Measurements from ENCODE around the gene STT3B.
A peak's percentile ranks its signal among the peaks of the same experiment; 100 is the strongest.

Gene STT3B

DNA sequence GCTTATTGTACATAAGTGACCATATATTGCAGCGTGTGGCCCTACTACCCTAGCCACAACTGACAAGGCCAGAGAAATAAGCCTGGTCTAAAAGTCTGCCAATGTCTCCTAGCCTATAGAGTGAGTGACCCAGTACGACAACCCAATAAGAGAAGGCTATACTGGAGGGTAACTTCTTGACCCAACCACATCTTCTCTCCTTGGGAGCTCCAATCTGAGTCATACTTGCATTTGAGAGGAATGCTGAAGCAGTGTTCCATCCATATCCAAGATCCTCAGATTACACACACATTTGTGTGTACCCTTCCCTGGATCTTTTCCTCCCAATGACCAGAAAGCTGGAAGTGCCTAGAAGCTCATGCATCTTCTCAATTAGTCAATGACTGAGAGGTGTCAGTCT lies 11.3 kb upstream of the STT3B start:
- DNase-seq, result no peak

DNA sequence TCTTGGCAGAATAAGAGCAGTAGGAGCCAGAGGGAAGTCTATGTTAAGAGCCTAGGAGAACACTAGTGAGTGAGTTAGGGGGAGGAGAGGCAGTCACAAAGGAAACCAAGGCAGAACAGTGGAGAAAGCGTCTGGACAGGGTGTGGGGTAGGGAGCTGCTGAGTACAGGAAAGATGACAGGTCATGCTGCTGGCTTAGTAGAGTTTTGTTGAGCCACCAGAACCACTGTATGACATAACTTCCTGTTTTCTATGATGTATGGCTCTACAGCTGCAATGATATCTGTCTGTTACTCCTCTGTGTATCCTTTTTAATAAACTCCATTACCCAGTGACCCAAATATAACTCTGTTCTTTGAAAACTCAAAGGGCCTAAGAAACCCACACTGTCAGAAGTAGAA lies 10.6 kb upstream of the STT3B start:
- no peak for DNase-seq

DNA sequence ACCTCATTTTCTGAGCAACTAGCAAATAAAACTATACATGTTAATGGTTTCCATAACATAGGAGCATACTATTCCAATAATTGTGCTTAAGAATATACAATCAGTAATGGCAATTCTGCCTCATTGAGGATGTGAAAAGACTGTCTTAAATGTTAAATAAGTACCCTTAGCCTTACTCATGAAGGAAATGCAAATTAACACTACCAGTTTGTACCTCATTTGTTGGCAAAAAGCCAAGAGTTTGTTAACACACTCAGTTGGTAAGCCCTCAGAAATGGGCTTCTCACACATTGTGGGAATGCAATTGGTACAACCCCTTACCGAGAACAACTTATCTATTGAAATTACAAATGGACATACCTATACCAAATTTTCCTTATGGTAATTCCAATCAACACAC lies 9.2 kb upstream of the STT3B start:
- no peak for DNase-seq

DNA sequence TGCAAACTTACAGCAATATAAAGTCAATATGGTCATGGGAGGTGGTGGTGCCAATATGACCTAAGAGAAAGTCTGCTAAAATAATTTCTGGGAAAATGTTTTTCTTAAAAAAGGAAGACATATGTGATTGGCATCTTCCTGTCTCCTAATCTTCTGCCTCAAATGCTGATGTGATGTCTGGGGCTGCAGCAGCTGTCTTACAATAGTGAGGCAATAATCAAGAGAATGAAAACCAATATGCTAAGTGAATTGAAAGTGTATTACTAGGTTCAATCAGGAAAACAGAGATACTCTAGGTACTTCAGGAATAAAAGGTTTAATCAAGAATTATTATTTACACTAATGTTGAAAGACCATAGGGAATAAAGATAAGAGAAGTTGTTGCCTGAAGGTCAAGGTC lies 7.2 kb upstream of the STT3B start:
- DNase-seq, result no peak

DNA sequence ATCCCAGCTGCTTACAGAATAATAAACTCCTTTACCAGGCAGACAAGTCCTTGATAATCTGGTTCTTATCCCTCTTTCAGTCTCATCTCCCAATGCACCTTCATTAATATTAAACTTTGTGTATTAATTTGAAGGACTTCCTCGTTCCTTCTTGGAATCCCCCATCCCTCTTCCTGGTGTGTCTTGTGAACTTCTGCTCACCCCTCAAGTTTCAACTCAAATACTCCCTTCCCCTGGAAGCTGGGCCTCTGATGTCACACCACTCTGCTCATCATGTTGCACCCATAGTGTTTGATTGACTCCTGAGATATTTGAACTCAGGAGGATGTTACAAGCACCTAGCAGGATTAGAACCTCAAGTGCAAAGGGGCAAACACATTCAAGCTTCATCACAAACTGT lies 3.3 kb upstream of the STT3B start:
- DNase-seq, result no peak

DNA sequence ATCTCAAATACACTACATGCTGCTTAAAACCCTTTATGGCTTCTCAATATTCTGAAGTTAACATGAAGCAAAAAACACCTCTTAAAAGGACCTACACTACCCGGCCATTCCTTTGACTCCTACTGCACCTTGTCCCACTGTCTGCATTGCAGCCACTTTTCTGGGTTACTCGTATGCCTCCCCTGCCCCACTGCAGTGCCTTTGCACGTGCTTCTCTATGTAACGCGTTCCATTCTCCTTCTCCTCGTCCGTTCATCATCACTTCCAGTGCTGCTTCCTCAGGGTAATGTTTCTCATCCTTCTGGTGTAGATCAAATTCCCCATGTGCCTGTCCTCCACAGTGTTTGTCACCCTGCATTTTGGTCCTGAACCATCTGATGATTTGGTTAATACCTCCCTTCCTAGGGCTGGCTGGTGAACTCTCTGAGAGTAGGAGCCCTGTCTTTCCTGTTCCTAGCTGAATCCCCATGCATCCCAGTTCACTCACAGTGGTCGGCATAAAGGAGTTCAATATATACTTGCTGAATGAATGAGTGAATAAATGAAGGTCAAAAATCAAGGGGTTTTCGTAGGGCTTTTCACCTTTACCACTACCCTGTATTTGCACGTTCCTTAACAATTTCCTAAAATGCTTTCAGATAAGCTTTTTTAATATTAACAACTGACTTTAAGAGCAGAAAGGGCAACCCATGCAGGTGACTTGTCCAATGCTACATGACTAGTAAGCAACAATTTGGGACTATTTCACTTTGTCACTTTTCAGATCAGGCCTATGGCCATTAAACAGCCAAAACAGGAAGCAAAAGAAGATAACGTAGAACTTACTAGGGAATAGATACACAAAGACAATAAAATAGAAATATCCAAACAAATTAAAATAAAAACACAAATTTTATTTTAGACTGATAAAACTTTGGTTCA lies 2.4 kb upstream of the STT3B start:
- DNase-seq, result no peak

DNA sequence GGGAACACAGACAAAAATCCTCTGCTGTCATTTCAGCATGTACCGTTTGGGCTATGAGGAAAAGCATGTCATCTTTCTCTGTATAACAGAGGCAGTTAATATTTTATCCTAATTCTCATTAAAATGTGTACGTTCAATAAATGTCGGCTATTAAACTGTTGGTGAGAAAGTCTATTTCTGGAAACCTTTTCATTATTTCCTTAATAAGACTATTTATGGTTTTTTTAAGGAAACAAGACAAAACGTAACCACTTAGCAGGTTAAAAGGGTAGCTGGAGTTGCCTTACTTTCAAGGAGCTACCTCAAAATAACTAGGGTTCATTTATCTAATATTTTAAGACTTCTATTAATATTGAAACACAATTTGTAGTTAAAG lies 1.8 kb upstream of the STT3B start:
- no peak for DNase-seq

DNA sequence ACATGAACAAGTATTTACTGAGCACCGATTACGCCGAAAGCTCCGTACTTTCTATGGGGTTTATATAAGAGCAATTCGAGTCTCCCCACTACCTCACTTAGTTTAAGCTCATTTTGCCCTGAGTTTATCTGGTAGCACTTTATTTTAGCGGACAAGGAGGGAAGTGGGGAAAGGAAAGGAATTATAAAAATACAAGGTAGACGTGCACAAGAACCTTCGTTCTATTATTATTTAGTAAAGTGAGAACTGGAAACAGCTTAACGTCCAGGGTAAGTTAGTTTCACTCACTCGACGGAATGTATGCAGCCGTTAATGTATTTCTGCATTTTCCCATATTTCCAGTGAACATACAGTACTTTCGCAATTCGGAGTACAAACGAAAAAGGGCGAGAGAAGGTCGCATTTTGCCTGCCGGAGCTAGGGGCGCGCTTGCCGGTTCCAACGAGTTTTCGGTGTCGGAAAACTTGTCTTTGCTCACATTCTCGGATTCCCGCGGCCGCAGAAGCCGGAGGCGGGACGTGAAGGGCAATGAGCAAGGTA lies 1.2 kb upstream of the STT3B start:
- DNase-seq, result no peak

DNA sequence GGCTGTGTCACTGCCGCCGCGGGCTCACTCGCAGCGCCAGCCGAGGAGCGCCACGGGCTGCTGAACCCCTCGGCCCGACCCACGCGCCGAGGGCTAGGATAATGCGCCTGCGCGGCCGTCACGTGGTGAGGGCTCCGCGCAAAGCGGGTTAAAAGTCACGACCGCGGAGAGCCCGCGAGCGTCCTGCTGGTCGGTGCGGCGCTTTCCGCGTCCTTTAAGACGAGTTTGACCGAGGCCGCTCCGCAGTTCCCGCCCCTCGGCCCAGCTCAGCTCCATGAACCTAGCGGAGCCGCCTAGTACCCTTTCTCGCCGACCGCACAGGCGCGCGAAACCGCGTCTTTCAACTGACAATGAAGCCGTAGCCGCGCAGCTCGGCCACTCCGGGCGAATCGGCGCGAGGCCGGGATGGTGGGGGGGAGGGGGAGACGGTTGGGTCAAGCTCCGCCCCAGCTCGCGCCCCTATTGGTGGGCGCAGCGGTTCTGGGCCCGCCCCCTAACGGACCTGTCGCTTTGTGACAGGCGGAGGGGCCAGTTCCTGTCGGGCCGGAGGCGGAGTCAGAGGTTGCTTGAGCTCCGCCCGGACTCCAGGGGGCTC lies 636 bp upstream of the STT3B start:
- DNase-seq, result peak; percentile 98

DNA sequence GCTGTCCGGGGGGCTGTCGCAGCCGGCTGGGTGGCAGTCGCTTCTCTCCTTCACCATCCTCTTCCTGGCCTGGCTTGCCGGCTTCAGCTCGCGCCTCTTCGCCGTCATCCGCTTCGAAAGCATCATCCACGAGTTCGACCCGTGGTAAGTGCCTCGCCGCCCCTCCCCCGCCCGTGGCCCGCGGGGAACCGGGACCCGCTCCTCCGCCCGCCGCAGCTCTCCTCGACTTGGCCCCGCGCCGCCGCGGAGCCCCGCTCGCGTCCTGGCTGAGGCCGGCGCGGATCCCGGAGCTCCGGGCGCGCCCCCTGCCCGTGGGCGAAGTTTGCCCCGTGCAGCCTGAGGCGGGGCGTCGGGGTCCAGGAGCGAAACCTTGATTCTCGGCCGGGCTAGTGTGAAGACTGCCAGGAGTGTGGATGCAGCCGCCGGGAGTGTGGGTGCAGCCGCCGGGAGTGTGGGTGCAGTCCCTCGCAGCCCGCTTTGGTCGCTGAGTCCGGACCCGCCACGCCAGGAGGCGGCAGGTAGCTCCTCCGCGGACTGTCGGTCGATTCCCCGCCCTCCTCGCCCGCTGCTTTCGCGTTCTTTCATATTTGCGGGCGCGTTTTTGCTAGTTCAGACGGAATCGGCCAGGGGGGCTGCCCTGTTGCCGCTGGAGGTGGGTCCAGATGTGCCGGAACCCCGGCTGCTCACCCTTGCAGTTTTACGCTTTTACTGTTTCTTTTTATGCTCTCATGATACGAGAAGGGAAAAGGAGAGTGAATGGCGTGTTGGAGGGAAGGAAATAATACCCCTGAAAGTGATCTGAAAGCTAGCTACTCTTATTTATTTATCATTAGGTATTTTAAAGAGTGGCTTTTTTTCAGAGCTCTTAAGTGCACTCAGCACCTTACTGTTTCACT lies 692 bp downstream of the STT3B start:
- peak; percentile 59 for DNase-seq

DNA sequence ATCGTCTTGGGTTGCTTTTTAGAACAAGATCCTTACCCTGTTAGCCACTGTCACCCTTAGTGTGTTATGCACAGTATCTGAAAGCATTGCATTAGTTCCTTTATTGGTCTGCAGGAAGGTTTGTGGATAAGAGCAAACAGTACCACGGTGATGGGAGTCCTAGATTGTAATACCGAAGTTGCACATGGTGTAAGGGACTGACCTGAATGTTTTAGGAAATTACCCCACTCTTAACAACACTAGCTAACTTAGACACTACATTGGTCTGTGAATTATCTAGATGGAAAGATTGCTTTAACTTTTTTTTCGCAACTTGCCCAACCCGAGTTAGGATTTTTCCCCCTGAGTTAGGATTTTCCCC lies 1.3 kb downstream of the STT3B start:
- DNase-seq, result no peak

DNA sequence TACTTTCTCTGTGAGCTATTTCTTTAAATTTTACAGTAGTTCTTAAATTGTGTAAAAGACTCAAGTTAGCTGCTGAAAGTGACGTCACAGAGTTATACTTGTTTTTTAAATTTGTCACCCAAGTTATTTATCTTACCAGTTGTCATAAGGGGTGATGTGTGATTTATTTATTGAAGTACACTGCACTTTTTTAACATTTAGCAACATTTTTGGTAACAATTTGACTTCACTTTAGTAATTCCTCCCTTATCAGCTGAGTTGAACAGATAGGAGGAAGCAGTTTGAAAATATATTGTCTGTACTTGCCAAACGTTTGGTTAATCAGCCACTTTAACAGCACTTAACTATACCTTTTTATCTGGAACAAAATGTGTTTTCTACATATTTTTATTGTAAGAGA lies 3.8 kb downstream of the STT3B start:
- DNase-seq, result no peak

DNA sequence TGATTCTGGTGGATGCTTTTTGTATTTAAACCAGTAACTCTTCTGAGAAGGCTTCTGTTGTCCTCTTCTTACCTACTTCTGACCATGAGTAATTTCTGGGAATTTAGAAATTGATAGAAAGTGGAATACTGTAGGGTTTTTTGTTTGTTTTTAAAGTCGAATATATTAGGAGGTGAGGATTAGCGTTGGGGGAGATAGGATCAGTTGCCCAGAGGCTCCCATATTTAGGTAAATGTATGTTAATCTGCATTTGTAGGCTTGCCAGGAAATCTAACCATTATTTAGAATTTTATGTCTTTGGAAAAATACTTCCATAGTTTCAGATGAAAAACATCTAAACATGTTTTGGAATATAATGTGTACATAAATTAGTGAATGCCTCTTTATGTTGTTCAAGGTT lies 6.1 kb downstream of the STT3B start:
- DNase-seq, result no peak

DNA sequence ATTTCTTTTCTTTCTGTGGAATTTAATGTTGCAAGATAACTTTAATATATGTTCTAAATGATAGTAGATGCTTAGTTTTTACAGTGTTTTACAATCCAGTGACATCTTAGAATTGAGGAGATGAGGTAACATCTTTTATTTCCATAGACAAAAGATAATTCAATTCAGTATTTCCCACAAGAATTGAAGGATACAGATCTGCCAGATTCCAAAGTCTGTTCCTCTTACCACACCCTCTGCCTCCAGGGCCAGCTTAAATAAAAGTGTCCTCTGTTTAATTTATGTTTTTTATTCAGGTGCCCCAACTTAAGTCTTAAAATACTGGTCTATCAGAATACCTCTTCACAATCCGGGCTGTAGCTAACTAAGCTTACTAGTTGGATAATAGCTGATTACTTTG lies 6.5 kb downstream of the STT3B start:
- no peak for DNase-seq

DNA sequence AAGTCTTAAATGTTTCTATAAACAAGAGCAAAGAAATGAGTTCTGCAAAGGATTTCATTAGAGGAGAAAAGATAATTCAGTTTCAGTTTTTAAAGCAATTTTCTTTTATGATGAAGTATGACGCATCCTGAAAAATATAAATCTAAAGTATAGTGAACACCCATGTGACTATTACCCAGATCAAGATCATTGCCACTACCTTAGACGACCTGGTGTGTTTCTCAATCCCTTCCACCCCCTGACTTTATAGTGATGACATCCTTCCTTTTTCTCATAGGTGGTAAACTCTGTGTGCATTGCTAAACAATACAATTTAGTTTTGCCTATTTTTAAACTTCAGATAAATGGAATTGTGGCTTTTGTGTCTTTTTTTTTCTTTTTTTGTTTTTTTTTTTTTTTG lies 8.4 kb downstream of the STT3B start:
- DNase-seq, result no peak

DNA sequence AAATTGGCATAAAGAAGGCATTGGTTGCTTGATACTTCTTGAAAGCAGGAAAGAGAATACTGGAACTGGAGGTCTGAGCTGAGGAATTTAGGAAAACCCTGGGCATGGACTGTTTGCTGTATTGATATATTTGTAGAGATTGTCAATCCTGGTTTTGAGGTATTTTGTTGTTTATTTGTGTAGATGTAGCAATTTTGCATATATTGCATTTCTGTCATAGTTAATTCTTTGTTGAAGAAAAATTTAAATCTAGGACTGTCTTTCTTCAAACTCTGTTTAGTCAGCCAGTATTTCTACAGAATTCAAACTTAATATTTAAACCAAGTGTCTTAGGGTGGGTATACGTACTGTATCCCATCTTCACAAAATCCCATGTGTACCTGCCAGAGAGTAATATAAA lies 9.5 kb downstream of the STT3B start:
- DNase-seq, result no peak

DNA sequence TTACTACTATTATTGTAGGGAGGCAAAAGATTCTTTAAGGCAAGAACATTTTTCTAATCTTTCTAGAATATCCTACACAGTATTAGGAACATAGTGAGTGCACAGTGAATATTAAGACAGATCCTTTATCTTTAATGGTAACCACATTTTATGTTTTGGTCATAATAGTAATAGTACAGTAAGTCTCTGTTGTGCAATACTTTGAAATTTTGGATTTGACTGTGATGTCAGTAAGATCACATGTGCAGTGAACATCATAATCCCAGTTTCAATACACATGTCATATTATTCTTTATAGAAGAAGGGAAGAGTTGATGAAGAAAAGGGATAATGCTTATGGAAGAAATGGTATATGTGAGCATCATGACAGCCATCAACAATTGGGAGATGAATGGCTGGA lies 10.7 kb downstream of the STT3B start:
- DNase-seq, result no peak

DNA sequence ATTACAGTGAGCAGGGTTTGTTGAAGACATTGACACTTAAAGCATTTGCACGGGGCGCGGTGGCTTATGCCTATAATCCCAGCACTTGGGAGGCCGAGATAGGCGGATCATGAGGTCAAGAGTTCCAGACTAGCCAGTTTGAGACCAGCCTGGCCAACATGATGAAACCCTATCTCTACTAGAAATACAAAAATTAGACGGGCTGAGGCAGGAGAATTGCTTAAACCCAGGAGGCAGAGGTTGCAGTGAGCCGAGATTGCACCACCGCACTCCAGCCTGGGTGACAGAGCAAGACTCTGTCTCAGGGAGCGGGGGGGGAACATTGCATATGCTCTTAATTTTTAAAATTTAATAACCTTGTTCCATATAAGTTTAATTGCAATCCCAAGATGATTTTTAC lies 11.9 kb downstream of the STT3B start:
- no peak for DNase-seq

DNA sequence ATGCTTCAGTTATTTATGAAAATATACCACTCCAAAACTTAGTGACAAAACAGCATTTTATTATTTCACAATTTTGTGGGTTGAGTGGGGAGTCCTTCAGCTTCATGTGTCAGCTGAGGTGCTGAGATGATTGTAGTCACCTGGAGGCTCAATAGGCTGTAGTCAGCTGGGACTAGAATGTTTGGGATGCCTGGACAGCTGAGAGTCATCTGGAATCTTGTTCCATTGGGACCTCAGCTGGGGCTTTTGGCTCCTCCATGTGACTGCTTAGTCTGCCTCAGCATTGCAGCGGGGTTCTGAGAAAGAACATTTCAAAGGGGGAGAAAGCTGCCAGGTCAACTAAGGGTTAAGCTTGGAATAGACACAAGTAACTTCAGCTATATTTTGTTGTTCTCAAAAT lies 13.4 kb downstream of the STT3B start:
- DNase-seq, result no peak

DNA sequence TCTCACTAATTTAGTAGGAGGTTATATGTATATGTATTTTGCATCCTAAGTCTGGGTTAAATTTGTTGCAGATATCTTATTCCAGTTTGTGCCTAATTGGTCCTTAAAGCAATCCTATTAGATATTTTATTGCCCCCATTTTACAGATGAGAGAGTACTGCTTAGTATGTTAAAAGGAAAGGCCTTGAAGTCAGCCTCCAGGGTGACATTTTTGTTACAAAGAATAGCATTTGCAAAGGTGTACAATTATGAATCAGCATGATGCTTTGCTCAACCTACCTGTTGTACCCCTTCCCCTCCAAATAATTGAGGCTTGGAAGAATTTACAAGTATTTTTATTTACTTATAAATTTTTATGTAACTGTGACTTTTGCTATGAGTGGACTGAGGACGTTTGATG lies 14.0 kb downstream of the STT3B start:
- no peak for DNase-seq

DNA sequence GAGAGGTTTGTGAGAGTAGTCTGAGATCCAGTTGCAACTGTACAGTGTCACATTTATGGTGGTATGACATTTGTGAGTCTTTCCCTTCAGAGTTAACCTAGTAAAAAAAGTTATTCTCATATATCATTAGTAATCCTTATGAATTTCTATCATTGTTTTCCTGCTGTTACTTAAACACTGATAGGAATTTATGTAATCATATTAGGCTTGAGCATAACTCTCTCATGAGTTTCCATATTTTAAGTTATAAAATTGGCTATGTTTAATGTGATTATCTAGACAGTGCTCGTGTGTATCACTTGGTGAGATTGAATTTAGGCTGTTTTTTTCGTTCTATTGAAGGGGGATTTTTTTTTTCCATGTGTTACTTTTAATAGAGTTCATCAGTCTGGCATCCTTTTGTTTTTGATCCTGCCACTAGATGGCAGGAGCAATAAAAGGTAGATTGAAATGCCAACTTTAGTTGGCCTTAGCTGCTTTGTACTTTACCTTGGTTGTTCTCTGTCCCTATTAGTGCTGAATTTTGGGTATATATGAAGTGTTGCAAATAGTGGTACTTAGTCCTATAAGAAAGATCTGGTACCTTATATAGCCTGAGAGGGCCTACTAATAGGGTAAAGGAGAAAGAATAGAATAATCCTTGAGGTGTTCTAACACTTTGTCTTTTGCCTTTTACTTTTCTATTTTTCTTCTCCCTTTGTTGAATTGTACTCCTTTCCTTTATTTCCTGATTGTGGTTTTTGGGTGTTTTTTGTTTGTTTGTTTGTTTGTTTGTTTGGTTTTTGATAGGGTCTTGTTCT lies 17.9 kb downstream of the STT3B start:
- DNase-seq, result no peak

DNA sequence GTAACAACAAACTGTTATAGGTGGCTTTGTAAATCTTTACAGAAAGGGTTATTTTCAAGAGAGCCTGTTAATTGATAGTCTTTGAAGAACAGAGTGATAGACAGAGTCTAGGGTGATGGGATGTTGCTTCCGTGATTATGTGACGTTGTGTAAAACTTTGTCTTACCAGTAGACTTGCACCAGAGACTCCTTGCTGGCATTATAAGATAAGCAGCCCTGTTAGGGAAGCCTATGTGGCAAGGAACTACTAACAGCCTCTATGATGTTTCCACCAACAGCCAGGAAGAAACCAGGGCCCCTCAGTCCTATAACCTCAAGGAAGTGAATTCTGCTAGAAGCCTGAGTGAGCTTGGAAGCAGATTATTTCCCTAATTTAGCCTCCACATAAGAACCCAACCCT lies 18.9 kb downstream of the STT3B start:
- DNase-seq, result no peak

DNA sequence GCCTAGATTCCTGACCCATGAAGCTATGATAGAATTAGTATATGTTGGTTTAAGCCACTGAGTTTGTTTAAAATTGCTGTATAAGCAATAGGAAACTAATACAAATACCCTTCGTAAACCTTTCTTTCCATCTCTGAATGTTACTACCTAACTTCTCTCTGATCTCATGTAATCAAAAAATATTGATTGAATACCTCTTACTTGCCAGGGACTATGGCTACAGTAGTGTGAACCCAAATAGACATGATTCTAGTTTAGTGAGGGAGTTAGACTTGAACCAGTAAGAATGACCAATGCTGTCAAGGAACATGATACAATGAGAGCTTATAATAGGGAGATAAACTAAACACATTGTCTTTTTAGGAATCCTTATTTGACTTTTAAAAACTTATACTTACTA lies 19.4 kb downstream of the STT3B start:
- DNase-seq, result no peak

All from stimulated activated CD4-positive, alpha-beta T cell treated with anti-CD3 and anti-CD28 coated beads, Interleukin-4, amount 100 ng/mL, for 1 hour (primary cell).